PFSK-1 (cell line): ENCODE measurements around the gene CACNA1B.

ENCODE experiments used
- FOXP2 ChIP-seq: optimal IDR thresholded peaks from 2 replicates; pipeline ENCODE3; 2011; ENCODE audit warnings: borderline replicate concordance, control low read depth, inconsistent platforms; ENCODE audit not compliant: insufficient read depth; ENCODE audit errors: extremely low read length, extremely low read depth
- POLR2AphosphoS5 ChIP-seq: IDR thresholded peaks from 2 replicates; pipeline ENCODE4 v1.6.1; 2012; ENCODE audit warnings: low read depth, mild to moderate bottlenecking, control low read depth, low read length, moderate library complexity
- SIN3A ChIP-seq: IDR thresholded peaks from 2 replicates; pipeline ENCODE4 v1.6.1; 2012; ENCODE audit warnings: mild to moderate bottlenecking, low read length, moderate library complexity, borderline replicate concordance; ENCODE audit not compliant: insufficient read depth
- TAF1 ChIP-seq: IDR thresholded peaks from 2 replicates; pipeline ENCODE4 v1.6.1; 2012; ENCODE audit warnings: low read length, control low read depth, borderline replicate concordance; ENCODE audit not compliant: insufficient read depth
- TF ChIP-seq, protein P1 (sequence below), 2 experiments: IDR thresholded peaks; 2 replicates each; pipeline versions ENCODE4 v1.6.1 to v1.8.0; 2011 to 2012; ENCODE audit warnings: low read depth in 2 of 2, low read length in 2 of 2, control low read depth in 1 of 2, inconsistent platforms in 1 of 2, mild to moderate bottlenecking in 1 of 2, moderate library complexity in 1 of 2; ENCODE audit not compliant: insufficient read depth in 1 of 2

CACNA1B gene

DNA sequence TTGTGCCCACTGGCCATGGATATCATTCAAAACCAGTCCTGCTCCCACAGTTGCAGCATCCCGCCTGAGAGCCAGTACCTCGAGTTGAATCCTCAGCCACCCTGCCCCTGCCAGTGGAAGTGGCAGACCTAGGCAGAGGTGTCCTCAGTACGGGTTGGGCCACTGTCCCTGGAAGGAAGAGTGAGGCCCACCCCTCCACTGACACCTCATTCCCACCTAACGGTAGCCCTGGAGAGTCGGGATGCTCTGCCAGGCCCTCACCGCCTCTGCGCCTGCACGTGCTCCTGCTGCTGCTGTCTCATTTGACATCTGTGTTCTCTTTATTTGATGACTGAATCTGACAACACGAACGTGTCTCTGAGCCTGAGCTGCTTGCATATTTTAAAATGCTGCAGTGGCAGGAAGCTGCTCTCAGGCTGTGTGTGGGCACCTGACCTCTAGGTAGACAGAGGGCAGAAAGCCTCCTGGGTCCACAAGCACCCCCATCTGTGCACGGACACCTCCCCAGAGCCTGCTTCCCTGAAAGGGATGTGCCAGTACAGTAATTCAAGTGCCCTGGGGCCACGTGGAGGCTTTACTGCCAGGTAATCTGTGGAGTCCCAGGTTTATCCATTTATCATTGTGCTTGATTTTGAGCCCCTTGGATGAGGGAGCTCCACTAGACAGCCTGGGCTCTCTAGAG lies 194.7 kb downstream of the CACNA1B start:
- TF ChIP-seq SIN3A (no peak), POLR2AphosphoS5 (no peak), TAF1 (no peak), FOXP2 (no peak)
- TF ChIP-seq, protein P1, sequence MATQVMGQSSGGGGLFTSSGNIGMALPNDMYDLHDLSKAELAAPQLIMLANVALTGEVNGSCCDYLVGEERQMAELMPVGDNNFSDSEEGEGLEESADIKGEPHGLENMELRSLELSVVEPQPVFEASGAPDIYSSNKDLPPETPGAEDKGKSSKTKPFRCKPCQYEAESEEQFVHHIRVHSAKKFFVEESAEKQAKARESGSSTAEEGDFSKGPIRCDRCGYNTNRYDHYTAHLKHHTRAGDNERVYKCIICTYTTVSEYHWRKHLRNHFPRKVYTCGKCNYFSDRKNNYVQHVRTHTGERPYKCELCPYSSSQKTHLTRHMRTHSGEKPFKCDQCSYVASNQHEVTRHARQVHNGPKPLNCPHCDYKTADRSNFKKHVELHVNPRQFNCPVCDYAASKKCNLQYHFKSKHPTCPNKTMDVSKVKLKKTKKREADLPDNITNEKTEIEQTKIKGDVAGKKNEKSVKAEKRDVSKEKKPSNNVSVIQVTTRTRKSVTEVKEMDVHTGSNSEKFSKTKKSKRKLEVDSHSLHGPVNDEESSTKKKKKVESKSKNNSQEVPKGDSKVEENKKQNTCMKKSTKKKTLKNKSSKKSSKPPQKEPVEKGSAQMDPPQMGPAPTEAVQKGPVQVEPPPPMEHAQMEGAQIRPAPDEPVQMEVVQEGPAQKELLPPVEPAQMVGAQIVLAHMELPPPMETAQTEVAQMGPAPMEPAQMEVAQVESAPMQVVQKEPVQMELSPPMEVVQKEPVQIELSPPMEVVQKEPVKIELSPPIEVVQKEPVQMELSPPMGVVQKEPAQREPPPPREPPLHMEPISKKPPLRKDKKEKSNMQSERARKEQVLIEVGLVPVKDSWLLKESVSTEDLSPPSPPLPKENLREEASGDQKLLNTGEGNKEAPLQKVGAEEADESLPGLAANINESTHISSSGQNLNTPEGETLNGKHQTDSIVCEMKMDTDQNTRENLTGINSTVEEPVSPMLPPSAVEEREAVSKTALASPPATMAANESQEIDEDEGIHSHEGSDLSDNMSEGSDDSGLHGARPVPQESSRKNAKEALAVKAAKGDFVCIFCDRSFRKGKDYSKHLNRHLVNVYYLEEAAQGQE (IDR thresholded peaks at IDR 0.05; ENCODE audit: insufficient read depth in 1 of 2, low read depth in 2 of 2, low read length in 2 of 2): no peak

DNA sequence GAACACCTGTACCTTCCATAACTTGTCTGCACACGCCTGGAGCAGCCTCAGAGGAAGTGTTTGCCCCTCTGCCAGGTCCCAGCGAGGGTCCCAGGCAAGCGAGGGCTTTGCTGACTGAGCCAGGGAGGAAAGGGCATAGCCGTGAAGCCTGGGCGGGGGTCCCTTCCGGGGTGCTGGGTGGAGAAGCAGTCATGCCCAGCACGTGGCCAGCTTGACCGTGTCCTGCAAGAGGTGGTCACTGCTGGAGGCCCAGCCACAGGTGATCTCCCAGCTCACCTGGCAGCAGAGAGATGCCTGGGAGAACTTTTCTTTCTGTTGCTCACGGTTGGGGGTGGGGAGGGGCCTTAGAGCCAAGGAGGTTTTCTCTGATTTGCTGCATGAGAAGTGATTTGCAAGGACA lies 195.3 kb downstream of the CACNA1B start:
- TF ChIP-seq POLR2AphosphoS5: no peak
- TF ChIP-seq, protein P1 (IDR thresholded peaks at IDR 0.05; ENCODE audit: insufficient read depth in 1 of 2, low read depth in 2 of 2, low read length in 2 of 2): no peak
- TF ChIP-seq TAF1: no peak
- no peak for TF ChIP-seq SIN3A
- no peak for TF ChIP-seq FOXP2

DNA sequence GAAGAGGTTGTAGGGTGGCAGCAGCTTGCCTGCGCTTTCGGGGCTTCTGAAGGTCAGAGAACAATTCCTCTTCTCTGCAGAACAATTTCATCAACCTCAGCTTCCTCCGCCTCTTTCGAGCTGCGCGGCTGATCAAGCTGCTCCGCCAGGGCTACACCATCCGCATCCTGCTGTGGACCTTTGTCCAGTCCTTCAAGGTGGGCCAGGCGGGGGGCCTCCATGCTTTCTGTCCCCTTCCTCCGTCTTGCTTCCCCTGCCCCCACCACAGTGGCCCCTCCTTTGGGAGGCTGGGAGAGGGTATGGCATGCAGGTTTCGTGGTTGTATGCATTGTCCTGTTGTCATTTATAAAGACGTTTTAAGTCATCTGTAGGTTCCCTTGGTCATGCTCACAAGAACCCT lies 195.8 kb downstream of the CACNA1B start:
- no peak for TF ChIP-seq SIN3A
- no peak for TF ChIP-seq TAF1
- no peak for TF ChIP-seq FOXP2
- no peak for TF ChIP-seq POLR2AphosphoS5
- TF ChIP-seq, protein P1 (IDR thresholded peaks at IDR 0.05; ENCODE audit: insufficient read depth in 1 of 2, low read depth in 2 of 2, low read length in 2 of 2): no peak

DNA sequence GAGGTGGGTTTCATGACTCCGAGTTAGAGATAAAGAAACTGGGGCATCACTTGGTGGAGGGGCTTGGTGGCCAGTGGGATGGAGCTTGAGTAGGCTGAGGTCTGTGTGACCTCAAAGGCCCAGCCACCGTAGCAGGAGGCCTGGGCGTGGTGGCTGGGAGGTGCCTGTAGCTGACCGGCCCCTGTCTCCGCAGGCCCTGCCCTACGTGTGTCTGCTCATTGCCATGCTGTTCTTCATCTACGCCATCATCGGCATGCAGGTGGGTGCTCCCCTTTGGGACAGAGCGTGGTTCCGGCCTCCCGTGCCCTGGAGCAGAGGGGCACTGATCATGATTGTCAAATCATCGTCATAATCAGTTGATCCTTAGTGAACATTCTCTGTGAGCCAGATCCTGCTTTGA lies 196.2 kb downstream of the CACNA1B start:
- TF ChIP-seq POLR2AphosphoS5 (no peak), TAF1 (no peak), FOXP2 (no peak), SIN3A (no peak)
- TF ChIP-seq, protein P1 (IDR thresholded peaks at IDR 0.05; ENCODE audit: insufficient read depth in 1 of 2, low read depth in 2 of 2, low read length in 2 of 2): no peak

DNA sequence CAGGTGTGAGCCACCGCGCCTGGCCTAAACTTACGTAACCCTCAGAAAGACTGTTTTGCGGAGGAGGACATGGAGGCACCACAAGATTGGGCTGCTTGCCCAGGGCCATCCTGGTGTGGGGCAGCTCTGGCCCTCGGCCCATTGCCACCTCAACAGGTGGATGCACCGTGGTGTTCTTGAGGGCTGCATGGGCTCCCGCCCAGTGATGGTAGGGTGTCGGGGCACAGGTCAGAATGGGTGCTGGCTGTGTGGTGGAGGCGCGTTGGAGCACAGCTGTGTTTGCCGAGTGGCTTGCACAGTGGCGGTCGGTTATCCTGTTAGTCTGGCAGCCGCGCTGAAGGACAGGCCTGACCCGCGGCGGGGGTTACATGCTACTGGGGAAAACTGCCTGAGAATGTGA lies 196.9 kb downstream of the CACNA1B start:
- TF ChIP-seq SIN3A: no peak
- TF ChIP-seq TAF1: no peak
- no peak for TF ChIP-seq POLR2AphosphoS5
- TF ChIP-seq, protein P1 (IDR thresholded peaks at IDR 0.05; ENCODE audit: insufficient read depth in 1 of 2, low read depth in 2 of 2, low read length in 2 of 2): no peak
- TF ChIP-seq FOXP2: no peak
